Epidermal melanocyte (primary cell): ENCODE measurements around the gene ONECUT3.

Experiments
- DNase-seq: peaks from one replicate; pipeline ENCODE4 v3.0.0; 2011; ENCODE audit warnings: low spot score; ENCODE audit not compliant: insufficient read length

Gene ONECUT3

GRCh38 chr19:1768248-1768647 is 14.9 kb downstream of the ONECUT3 start:
- DNase-seq = no peak

- DNase-seq = no peak
These were observed 15.8 kb downstream of the ONECUT3 start for GRCh38 chr19:1768918-1769644.

GRCh38 chr19:1769645-1769985 is 16.3 kb downstream of the ONECUT3 start:
- no peak for DNase-seq

- no peak for DNase-seq
These were observed 17.7 kb downstream of the ONECUT3 start for GRCh38 chr19:1770866-1771576.

- no peak for DNase-seq
These were observed 19.9 kb downstream of the ONECUT3 start for GRCh38 chr19:1773184-1773583.

GRCh38 chr19:1774989-1775772 is 21.9 kb downstream of the ONECUT3 start:
- DNase-seq = no peak

GRCh38 chr19:1775951-1776605 is 22.8 kb downstream of the ONECUT3 start:
- no peak for DNase-seq

- DNase-seq = no peak
These were observed 23.4 kb downstream of the ONECUT3 start for GRCh38 chr19:1776606-1777147.

- no peak for DNase-seq
These were observed 23.8 kb downstream of the ONECUT3 start for GRCh38 chr19:1777149-1777548.

- no peak for DNase-seq
These were observed 26.3 kb downstream of the ONECUT3 start for GRCh38 chr19:1779574-1779973.

- no peak for DNase-seq
These were observed 27.1 kb downstream of the ONECUT3 start for GRCh38 chr19:1780272-1780958.

- no peak for DNase-seq
These were observed 29.2 kb downstream of the ONECUT3 start for GRCh38 chr19:1782521-1782920.

- DNase-seq = no peak
These were observed 30.0 kb downstream of the ONECUT3 start for GRCh38 chr19:1783354-1783753.

GRCh38 chr19:1783874-1784273 is 30.6 kb downstream of the ONECUT3 start:
- DNase-seq = no peak

- no peak for DNase-seq
These were observed 32.0 kb downstream of the ONECUT3 start for GRCh38 chr19:1785310-1785709.

GRCh38 chr19:1786668-1787067 is 33.4 kb downstream of the ONECUT3 start:
- DNase-seq = no peak

- no peak for DNase-seq
These were observed 33.8 kb downstream of the ONECUT3 start for GRCh38 chr19:1787116-1787515.

GRCh38 chr19:1789261-1790041 is 36.1 kb downstream of the ONECUT3 start:
- no peak for DNase-seq

- DNase-seq = no peak
These were observed 36.9 kb downstream of the ONECUT3 start for GRCh38 chr19:1790054-1790792.
